AG10803 (cell line): ENCODE measurements around the gene ENAM.
"Not testable (repeated sequence)": the region's sequence is repeated elsewhere in the genome, so short reads cannot be mapped to it uniquely, and the experiment has no call there.

Experiments
- DNase-seq: peaks from one replicate; pipeline ENCODE4 v3.0.0; 2010; ENCODE audit warnings: low read depth
- H3K4me3 ChIP-seq: 2 replicates; pipeline ENCODE4 v1.5.1; 2011; ENCODE audit warnings: mild to moderate bottlenecking, low read length, control low read depth
- CTCF ChIP-seq: conservative IDR thresholded peaks from 2 replicates; pipeline ENCODE4 v1.5.1; 2011; ENCODE audit warnings: mild to moderate bottlenecking, low read length, control low read depth, inconsistent platforms

Gene ENAM

GRCh38 chr4:70651864-70652506, 23.4 kb downstream of the ENAM start:
- TF ChIP-seq CTCF: peak; percentile 65
- DNase-seq: peak; percentile 38
- no peak overlapping the region for H3K4me3 ChIP-seq

- no peak for TF ChIP-seq CTCF
- DNase-seq: peak; percentile 32
- H3K4me3 ChIP-seq: no peak overlapping the region
These were observed 26.1 kb downstream of the ENAM start for GRCh38 chr4:70654605-70655011.

- no peak for DNase-seq
- TF ChIP-seq CTCF: no peak
- no peak overlapping the region for H3K4me3 ChIP-seq
These were observed 28.8 kb downstream of the ENAM start for GRCh38 chr4:70657326-70657725.

GRCh38 chr4:70658418-70658817, 29.9 kb downstream of the ENAM start:
- no peak overlapping the region for H3K4me3 ChIP-seq
- DNase-seq: no peak
- no peak for TF ChIP-seq CTCF

- no peak overlapping the region for H3K4me3 ChIP-seq
- DNase-seq: no peak
- no peak for TF ChIP-seq CTCF
These were observed 31.6 kb downstream of the ENAM start for GRCh38 chr4:70660106-70660505.

DNA sequence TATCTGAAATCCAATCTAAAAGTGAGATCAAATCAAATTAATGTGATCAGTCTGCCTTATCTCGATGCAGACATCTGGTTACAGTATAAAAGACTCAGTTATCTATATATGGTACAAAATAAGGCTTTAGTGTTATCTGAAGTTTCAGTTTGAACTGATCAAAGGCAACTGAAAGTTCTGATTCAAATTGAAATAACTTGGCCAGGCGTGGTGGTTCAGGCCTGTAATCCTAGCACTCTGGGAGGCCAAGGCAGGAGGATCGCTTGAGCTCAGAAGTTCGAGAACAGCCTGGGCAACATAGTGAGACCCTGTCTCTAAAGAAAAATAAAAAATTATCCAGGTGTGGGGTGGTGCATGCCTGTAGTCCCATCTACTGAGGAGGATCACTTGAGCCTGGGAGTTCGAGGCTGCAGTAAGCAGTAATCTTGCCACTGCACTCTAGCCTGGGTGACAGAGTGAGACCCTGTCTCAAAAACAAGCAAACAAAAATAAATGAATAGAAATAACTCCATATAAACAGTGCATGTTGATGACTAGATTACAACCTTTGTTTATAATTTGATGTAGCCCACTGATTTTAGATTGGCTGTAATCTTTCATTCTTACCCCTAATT, 32.9 kb downstream of the ENAM start:
- DNase-seq, H3K4me3 ChIP-seq: not testable (repeated sequence)

DNA sequence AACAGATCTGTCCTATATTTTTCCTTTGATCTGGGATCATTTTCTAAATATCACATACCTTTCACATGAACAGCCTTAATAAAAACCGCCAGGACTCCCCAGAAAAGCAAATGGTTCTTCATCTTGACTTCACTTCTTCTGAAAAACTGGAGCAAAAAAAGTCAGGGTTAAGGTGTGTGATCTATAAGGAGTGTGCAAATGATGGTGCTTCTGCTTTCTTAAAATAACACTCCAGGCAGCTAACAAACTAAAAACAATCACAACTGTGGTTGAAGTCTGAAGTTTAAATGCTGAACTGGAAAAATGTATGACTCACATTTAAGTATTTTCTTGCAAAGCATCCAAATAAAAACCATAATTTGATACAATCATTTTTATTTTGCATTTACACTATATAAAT, 37.8 kb downstream of the ENAM start, which contains the start of gene JCHAIN:
JCHAIN (minus strand) TSS at position 140 of the 400 bp plus-strand sequence; CDS start at position 122, 18 bp downstream.
- DNase-seq: peak; percentile 29
- no peak within 1 kb of the TSS for H3K4me3 ChIP-seq
- no peak for TF ChIP-seq CTCF
